ENCODE data around the gene MBP. TPM values are rescaled to one million over a fixed set of nuclear protein-coding genes. Genes with fewer than 3 reads are reported as not detected.

MBP gene
- total and polyA plus RNA-seq, 2 of the 4 experiments (the other 2 are of a cell fraction): 0.72 to 0.90 TPM

DNA sequence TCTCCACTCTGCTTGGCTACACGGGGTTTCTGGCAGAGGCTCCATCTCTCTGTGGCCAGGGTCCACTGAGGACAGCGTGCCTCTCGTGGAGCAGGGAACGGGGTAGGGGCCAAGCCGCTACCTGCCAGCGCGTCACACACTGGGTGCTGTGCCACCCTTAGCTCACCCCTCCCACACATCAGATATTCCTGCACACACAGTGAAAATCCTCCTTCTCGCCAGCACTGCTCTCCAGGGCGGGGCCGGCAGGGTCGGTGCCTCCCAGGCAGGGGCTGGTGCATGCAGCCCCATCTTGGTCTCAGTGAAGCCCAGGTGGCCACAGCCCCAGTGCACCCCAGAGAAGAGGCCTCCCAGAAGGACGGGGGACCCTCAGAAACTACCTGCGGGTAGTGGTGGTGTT, 124.6 kb downstream of the MBP start:
- Histone ChIP-seq H3K23ac (ENCODE audit: low read depth, low read length) (no peak overlapping the region), H3K14ac (replicated peaks; ENCODE audit: low read depth, low read length) (no peak overlapping the region), H3K4me1 (ENCODE audit: control insufficient read depth, insufficient read depth, low read length) (peaks cover 2% of the 10 kb centered on the region; the same call in 1 of the 2 replicates), H4K5ac (ENCODE audit: low read depth, low read length) (no peak overlapping the region), H2BK120ac (ENCODE audit: low read depth, low read length) (no peak overlapping the region), H3K9me3 (ENCODE audit: control insufficient read depth, insufficient read depth, low read length) (no peaks in the 10 kb centered on the region), H3K4me2 (ENCODE audit: low read depth, low read length) (no peak overlapping the region), H2AK9ac (replicated peaks; ENCODE audit: low read depth, low read length, poor library complexity) (no peak overlapping the region), H4K20me1 (ENCODE audit: insufficient read depth, low read length) (no peaks in the 10 kb centered on the region), H3K56ac (ENCODE audit: extremely low read depth, insufficient read depth, low read length) (no peak overlapping the region), H3K27ac (ENCODE audit: insufficient read depth, low read length) (no peak overlapping the region), H4K91ac (ENCODE audit: insufficient read depth, low read depth, low read length) (no peak overlapping the region), H2AK5ac (ENCODE audit: low read depth, low read length) (no peak overlapping the region), H3K4ac (ENCODE audit: low read depth, low read length) (no peak overlapping the region), H2BK20ac (ENCODE audit: low read depth, low read length) (no peak overlapping the region), H3K9ac (ENCODE audit: low read depth, low read length) (no peak overlapping the region), H2BK5ac (ENCODE audit: low read depth, low read length, poor library complexity, severe bottlenecking) (no peak overlapping the region), H3K36me3 (ENCODE audit: control insufficient read depth, insufficient read depth, low read length) (no peaks in the 10 kb centered on the region), H3K9me1 (ENCODE audit: insufficient read depth, low read length) (no peaks in the 10 kb centered on the region), H3K79me1 (ENCODE audit: low read depth in 1 of 2, low read length in 2 of 2) (no peaks in the 10 kb centered on the region), H4K8ac (ENCODE audit: low read depth in 2 of 2, low read length in 2 of 2) (no peak overlapping the region), H3K18ac (ENCODE audit: low read depth, low read length) (no peak overlapping the region), H2BK15ac (ENCODE audit: low read depth, low read length) (no peak overlapping the region), H2AFZ (replicated peaks; ENCODE audit: low read length, poor library complexity) (no peak overlapping the region), H3K4me3 (ENCODE audit: insufficient read depth, low read depth, low read length) (no peak overlapping the region), H3K27me3 (ENCODE audit: control insufficient read depth, insufficient read depth, low read length) (peaks cover 7% of the 10 kb centered on the region)
- intact Hi-C loops (cut with micrococcal nuclease): no loop called here
- DNase-seq (no peak), ATAC-seq (ENCODE audit: low read depth) (no peak)
- POLR2A ChIA-PET (ENCODE audit: unreplicated experiment): no interaction called here
- TF ChIP-seq FOS (IDR thresholded peaks at IDR 0.05; ENCODE audit: low read depth, low read length) (no peak), RFX5 (IDR thresholded peaks at IDR 0.05; ENCODE audit: low read depth, low read length) (no peak), NFE2L2 (IDR thresholded peaks at IDR 0.05; ENCODE audit: low read depth, low read length) (no peak), MAZ (IDR thresholded peaks at IDR 0.05; ENCODE audit: borderline replicate concordance, low read depth, low read length) (no peak), CEBPB (IDR thresholded peaks at IDR 0.05; ENCODE audit: low read depth, low read length) (no peak), RCOR1 (IDR thresholded peaks at IDR 0.05; ENCODE audit: insufficient replicate concordance, low read length) (no peak), RAD21 (IDR thresholded peaks at IDR 0.05; ENCODE audit: low read length) (no peak), USF2 (IDR thresholded peaks at IDR 0.05; ENCODE audit: low read depth, low read length) (no peak)
- in situ Hi-C loops (cut with MboI; ENCODE audit: low sequenced_read_pairs): no loop called here
- 80% methylated on average over 2 of the region's 13 CpGs; no CpG with 5 or more reads in 1 of the 2 experiments for WGBS, 2 experiments (ENCODE audit: extremely low coverage in 2 of 2, insufficient read length in 1 of 2)
- dilution Hi-C loops (cut with HindIII; ENCODE audit: low sequenced_read_pairs, unreplicated experiment): no loop called here
- BruUV-seq (replicated peaks): no TSS peak
- CTCF ChIA-PET: no interaction called here

Measured in IMR-90 (cell line).